Ovary (tissue), 9 donors: ENCODE results near the gene RAB22A. TPM values are rescaled to one million over a fixed set of nuclear protein-coding genes. Genes with fewer than 3 reads are reported as not detected.

Experiments used
- DNase-seq, 5 donors: peaks; one replicate each; pipeline ENCODE4 v3.0.0-alpha.2; 2019 to 2020
- H3K27ac ChIP-seq, 2 donors: fragments of 200-600 bp; one replicate each; pipeline versions ENCODE4 v1.5.1 to v1.8.0; 2019 to 2022
- H3K27me3 ChIP-seq: fragments of 200-600 bp; one replicate; pipeline ENCODE4 v1.8.0; 2022
- H3K36me3 ChIP-seq: fragments of 200-600 bp; sonication (generic); one replicate; pipeline ENCODE4 v1.5.1; 2019
- H3K4me1 ChIP-seq: one replicate; pipeline ENCODE4 v1.8.1; 2013; ENCODE audit warnings: mild to moderate bottlenecking, moderate library complexity; ENCODE audit not compliant: insufficient read depth
- H3K4me3 ChIP-seq: fragments of 200-600 bp; sonication (generic); one replicate; pipeline ENCODE4 v1.5.1; 2017
- H3K9me3 ChIP-seq, 2 donors: fragments of 200-600 bp in 1 of 2; sonication (generic) in 1 of 2; one replicate each; pipeline versions ENCODE4 v1.5.1 to v1.8.1; 2013 to 2019; ENCODE audit warnings: mild to moderate bottlenecking in 1 of 2, moderate library complexity in 1 of 2
- CTCF ChIP-seq, 3 donors: fragments of 450-650 bp in 2 of 3; fragments of 200-600 bp in 1 of 3; IDR thresholded peaks; one replicate each; pipeline versions ENCODE4 v1.5.1 to v1.8.0; 2016 to 2022; ENCODE audit warnings: antibody characterized with exemption in 3 of 3, mild to moderate bottlenecking in 1 of 3
- EP300 ChIP-seq: sonication (generic); formaldehyde crosslinking; IDR thresholded peaks from one replicate; pipeline ENCODE4 v1.6.1; 2017; ENCODE audit warnings: antibody characterized with exemption
- POLR2A ChIP-seq: fragments of 450-650 bp; IDR thresholded peaks from one replicate; pipeline ENCODE4 v1.6.1; 2017; ENCODE audit warnings: antibody characterized with exemption, mild to moderate bottlenecking, moderate library complexity
- WGBS, 3 donors: extraction: QIAGEN DNeasy Blood & Tissue Kit in 1 of 3; methylation state at CpG; one replicate each; pipeline versions ENCODE4 v1.1.5 to v1.1.7; 2013 to 2017; 5-methylcytosine and 5-hydroxymethylcytosine counted together
- intact Hi-C, 4 donors: fragments of 100-400 bp; cut with DNase I; formaldehyde crosslinking; loops; one replicate each; pipeline versions ENCODE4 v1.11.0 to v1.15.1; 2022 to 2023
- polyA plus RNA-seq, 2 donors: library from polyadenylated mRNA; stranded (reverse); fragments of 200-250 nt in 1 of 2; fragments of 350-450 nt in 1 of 2; fragmentation: Illumina TruSeq in 1 of 2; extraction: RNeasy Lipid Tissue Mini Kit (QIAGEN cat#74804) in 1 of 2; gene quantifications; one replicate each; pipeline ENCODE4 v1.2.3, GENCODE V29; 2013 to 2014
- total RNA-seq, 7 donors: library from RNA; depleted of rRNA in 2 of 7; stranded (reverse); fragments of >200 nt in 2 of 7; fragmentation: NEBNext Ultra II Directional in 3 of 7; extraction: Animal tissue kit (Norgen Biotek cat#: 25700) in 3 of 7; gene quantifications; one replicate each; pipeline versions ENCODE4 v1.1.0 to v1.2.4, GENCODE V29; 2016 to 2023
- donor health status: DM: no; HTN: no; CAD: no; lungs with moderate emphysema.
- donor health status: DM: no; HTN: no; CAD: no.
- donor health status: Bipolar disorder and iron deficiency.
- donor health status: DM: yes; HTN: yes; CAD: no.
- donor health status: DM: no; HTN: no; CAD: no.
- donor health status: DM: yes; HTN: yes; CAD: no.

RAB22A gene
- total and polyA plus RNA-seq, 9 donors = 6.3 to 25.1 (median 17.9) TPM

GRCh38 chr20:58340853-58341252 lies 31.3 kb downstream of the RAB22A start:
- H3K27me3 ChIP-seq = no peaks in the 10 kb centered on the region
- 80 to 84% (median 81%) methylated on average over 2 of the region's 2 CpGs for WGBS, 3 donors
- no peak for DNase-seq
- H3K27ac ChIP-seq = no peak overlapping the region
- no peaks in the 10 kb centered on the region for H3K9me3 ChIP-seq
- no peak overlapping the region for H3K4me3 ChIP-seq
- H3K36me3 ChIP-seq = no peaks in the 10 kb centered on the region
- intact Hi-C loops = no loop called here
- no peak for TF ChIP-seq EP300
- no peak for TF ChIP-seq POLR2A
- no peak for TF ChIP-seq CTCF (IDR thresholded peaks at IDR 0.05)
- H3K4me1 ChIP-seq = peaks cover 1% of the 10 kb centered on the region

DNA sequence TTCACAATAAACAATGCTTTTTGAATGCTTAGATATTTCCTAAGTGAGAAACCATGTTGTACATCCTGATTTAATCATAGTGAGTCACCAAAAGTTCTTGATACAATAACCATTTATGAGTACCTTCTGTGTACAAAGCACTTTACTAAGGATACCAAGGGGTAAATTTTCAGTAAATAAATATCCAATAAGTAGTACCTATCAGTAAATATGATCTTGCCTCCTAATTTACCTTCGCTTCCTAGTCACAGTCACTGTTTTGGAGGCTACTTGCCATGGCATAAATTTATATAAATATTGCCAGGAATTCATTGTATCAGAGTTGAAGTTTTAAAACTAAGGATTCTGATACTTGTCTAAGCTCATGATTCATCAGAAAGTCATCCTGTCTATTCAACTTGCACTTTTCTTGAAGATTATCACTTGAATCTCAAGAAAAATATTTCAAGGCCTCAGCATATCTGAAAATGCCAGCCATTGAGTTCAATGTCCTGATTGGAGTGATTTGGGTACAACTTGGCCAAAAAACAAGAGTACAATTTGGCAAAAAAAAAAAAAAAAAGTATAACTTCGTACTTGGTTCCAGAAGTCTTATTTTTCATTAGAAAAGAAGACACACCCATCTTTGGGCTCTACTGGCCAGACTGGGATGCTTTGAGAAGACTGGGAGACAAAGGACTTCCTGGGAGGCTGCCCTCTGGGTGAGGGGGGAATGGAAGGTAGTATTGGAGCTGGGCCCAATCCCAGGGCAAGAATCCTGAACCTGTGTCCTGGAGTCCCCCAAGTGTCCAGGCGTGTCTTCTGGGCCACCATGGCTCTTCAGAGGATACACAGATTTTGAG lies 32.8 kb downstream of the RAB22A start:
- Histone ChIP-seq H3K27me3 (no peaks in the 10 kb centered on the region), H3K4me3 (no peak overlapping the region), H3K27ac (no peak overlapping the region), H3K4me1 (peaks cover 1% of the 10 kb centered on the region), H3K9me3 (no peaks in the 10 kb centered on the region), H3K36me3 (no peaks in the 10 kb centered on the region)
- TF ChIP-seq EP300 (no peak), CTCF (IDR thresholded peaks at IDR 0.05) (no peak)
- 89 to 93% (median 89%) methylated on average over 3 of the region's 3 CpGs for WGBS, 3 donors
- no peak for DNase-seq
- intact Hi-C loops = no loop called here

DNA sequence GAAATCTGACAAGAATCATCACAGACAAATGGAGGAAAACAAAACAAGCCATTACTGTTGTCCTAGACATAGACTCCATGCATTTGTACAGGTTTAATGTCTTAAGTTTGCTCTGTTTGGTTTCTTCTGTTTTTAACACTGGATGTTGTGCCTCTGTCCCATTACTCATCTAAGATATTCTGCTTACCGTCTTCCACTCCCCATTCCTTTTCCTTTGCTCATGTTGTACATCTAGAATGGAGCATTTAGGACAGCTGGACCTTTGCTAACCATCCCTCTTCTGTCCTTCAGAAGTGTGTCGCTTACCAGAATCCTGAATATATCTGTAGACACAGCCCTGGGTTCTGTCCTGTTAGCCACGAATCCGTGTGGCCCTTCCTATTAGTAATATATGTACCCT lies 35.2 kb downstream of the RAB22A start:
- Histone ChIP-seq H3K27ac (no peak overlapping the region), H3K4me1 (peaks cover 1% of the 10 kb centered on the region), H3K36me3 (no peaks in the 10 kb centered on the region), H3K27me3 (no peaks in the 10 kb centered on the region), H3K9me3 (no peaks in the 10 kb centered on the region), H3K4me3 (no peak overlapping the region)
- intact Hi-C loops = no loop called here
- no peak for DNase-seq
- 77 to 81% (median 77%) methylated on average over 4 of the region's 4 CpGs for whole genome bisulfite sequencing, 3 donors
- TF ChIP-seq EP300 (no peak), POLR2A (no peak), CTCF (IDR thresholded peaks at IDR 0.05) (no peak)

- TF ChIP-seq CTCF (IDR thresholded peaks at IDR 0.05) = no peak
- TF ChIP-seq EP300 = no peak
- TF ChIP-seq POLR2A = no peak
- Histone ChIP-seq H3K27ac (no peak overlapping the region), H3K27me3 (no peaks in the 10 kb centered on the region), H3K9me3 (no peaks in the 10 kb centered on the region), H3K4me1 (no peaks in the 10 kb centered on the region), H3K4me3 (no peak overlapping the region), H3K36me3 (no peaks in the 10 kb centered on the region)
- intact Hi-C loops = no loop called here
- no peak for DNase-seq
- WGBS, 3 donors = 91 to 96% (median 96%) methylated on average over 3 of the region's 3 CpGs
Measured at GRCh38 chr20:58349570-58349969, 40.1 kb downstream of the RAB22A start.
